Astrocyte of the spinal cord (primary cell): ENCODE results near the gene ABCA8.
"Not testable (repeated sequence)": the region's sequence is repeated elsewhere in the genome, so short reads cannot be mapped to it uniquely, and the experiment has no call there.

ENCODE experiments used
- DNase-seq: peaks from one replicate; pipeline ENCODE4 v3.0.0; 2011; ENCODE audit warnings: low read depth, low spot score
- H3K4me3 ChIP-seq: 2 replicates; pipeline ENCODE4 v1.5.1; 2011; ENCODE audit warnings: low read depth, mild to moderate bottlenecking, low read length, moderate library complexity
- in situ Hi-C: cut with HindIII; loops from 2 replicates; pipeline ENCODE4 v1.10.0; 2017; ENCODE audit warnings: low sequenced_read_pairs
- TF ChIP-seq, protein P1 (sequence below): IDR thresholded peaks from 2 replicates; pipeline ENCODE4 v1.5.1; 2012; ENCODE audit warnings: low read depth, mild to moderate bottlenecking, low read length, inconsistent platforms

ABCA8 gene

GRCh38 chr17:68834328-68834836 is 120.8 kb downstream of the ABCA8 start:
- in situ Hi-C loops, result no loop called here
- no peak overlapping the region for H3K4me3 ChIP-seq
- no peak for DNase-seq
- TF ChIP-seq, protein P1, sequence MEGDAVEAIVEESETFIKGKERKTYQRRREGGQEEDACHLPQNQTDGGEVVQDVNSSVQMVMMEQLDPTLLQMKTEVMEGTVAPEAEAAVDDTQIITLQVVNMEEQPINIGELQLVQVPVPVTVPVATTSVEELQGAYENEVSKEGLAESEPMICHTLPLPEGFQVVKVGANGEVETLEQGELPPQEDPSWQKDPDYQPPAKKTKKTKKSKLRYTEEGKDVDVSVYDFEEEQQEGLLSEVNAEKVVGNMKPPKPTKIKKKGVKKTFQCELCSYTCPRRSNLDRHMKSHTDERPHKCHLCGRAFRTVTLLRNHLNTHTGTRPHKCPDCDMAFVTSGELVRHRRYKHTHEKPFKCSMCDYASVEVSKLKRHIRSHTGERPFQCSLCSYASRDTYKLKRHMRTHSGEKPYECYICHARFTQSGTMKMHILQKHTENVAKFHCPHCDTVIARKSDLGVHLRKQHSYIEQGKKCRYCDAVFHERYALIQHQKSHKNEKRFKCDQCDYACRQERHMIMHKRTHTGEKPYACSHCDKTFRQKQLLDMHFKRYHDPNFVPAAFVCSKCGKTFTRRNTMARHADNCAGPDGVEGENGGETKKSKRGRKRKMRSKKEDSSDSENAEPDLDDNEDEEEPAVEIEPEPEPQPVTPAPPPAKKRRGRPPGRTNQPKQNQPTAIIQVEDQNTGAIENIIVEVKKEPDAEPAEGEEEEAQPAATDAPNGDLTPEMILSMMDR, result no peak

DNA sequence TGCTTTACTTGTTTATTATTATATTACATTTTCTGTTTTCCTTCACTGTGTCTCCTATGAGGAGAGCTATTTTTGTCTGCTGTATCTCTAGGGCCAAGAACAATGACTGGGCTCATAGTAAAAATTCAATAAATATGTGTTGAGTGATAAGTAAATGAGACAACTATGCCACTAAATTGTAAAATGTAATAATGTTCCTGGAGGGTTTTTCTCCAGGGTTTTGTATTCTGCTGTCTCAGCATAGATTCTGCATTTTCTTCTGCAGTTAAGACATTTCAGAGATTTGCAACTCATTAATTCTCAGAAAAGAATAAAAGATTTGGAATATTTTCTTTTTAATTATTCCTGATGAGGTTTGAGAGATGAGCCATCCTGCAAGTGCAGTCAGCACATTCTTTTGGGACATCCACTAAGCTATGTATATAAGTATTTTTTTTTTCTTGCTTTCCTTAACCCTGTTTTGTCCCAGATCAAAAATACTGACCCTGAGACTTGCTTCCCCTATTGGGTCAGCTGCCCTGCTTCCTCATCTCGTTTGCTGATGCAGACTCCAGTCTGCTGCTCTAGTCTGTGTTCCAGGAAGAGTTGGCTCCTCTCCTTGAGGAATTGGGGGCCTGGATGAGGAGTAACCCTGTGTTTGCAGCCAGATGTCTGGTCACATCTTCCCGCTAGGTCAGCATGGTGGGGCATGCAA is 122.9 kb downstream of the ABCA8 start:
- H3K4me3 ChIP-seq, result no peak overlapping the region
- DNase-seq, result no peak
- TF ChIP-seq, protein P1, result no peak
- in situ Hi-C loops, result no loop called here

DNA sequence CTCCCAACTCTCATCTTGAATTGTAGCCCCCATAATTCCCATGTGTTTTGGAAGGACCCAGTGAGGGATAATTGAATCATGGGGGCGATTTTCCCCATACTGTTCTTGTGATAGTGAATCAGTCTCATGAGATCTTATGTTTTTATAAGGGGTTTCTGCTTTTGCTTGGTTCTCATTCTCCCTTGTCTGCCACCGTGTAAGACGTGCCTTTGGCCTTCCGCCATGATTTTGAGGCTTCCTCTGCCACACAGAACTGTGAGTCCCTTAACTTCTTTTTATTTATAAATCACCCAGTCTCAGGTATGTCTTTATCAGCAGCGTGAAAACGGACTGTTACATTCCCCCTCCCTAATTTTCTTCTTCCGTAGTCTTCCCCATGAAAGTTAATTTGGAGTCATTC is 124.0 kb downstream of the ABCA8 start:
- TF ChIP-seq, protein P1, result no peak

DNA sequence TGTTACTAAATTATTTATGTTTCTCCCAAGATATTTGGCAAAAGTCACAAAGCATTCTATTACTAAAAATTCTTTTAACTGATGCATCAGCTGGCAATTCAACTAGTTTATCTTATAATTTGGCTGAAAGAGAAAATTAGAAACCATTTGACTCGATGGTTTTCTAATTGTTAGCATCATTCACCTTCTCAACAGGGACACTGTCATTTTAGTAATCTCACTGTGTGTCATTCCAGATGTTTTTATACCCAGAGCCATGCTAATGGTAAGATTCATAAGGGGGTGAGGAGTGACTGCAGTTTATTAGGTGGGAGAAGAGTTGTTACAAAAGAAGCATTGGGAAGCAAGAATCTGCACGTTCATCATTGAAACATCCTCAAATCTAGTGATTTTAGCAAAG is 124.9 kb downstream of the ABCA8 start:
- in situ Hi-C loops, result no loop called here
- H3K4me3 ChIP-seq, result no peak overlapping the region
- TF ChIP-seq, protein P1, result no peak
- no peak for DNase-seq

More for the DNA sequence above, 124.0 kb downstream of the ABCA8 start:
- no peak for DNase-seq
- in situ Hi-C loops, result no loop called here
- H3K4me3 ChIP-seq, result no peak overlapping the region

- no peak for DNase-seq
- no peak overlapping the region for H3K4me3 ChIP-seq
- in situ Hi-C loops, result no loop called here
- TF ChIP-seq, protein P1, result no peak
Measured at GRCh38 chr17:68829211-68829610, 126.0 kb downstream of the ABCA8 start.

- DNase-seq, result no peak
- in situ Hi-C loops, result no loop called here
- TF ChIP-seq, protein P1, result no peak
- H3K4me3 ChIP-seq, result no peak overlapping the region
Measured at GRCh38 chr17:68824707-68825106, 130.5 kb downstream of the ABCA8 start.

DNA sequence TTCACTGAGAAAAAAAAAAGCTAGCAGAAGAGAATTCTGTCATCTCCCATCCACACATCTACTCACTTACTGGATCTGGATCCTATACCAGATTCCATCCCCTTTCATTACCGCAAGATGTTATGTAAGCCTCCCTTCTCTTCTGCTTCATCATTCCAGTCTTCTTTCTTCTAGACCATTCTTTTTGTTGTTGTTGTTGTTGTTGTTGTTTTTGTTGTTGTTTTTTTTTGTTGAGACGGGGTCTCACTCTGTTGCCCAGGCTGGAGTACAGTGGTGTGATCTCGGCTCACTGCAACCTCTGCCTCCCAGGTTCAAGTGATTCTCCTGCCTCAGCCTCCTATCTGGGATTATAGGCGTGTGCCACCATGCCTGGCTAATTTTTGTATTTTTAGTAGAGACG is 131.0 kb downstream of the ABCA8 start:
- in situ Hi-C loops, H3K4me3 ChIP-seq, DNase-seq: not testable (repeated sequence)
